ENCODE results near the gene GAPDH.
A peak's percentile ranks its signal among the peaks of the same experiment; 100 is the strongest.
"Not testable (repeated sequence)": the region's sequence is repeated elsewhere in the genome, so short reads cannot be mapped to it uniquely, and the experiment has no call there.

The GAPDH gene

GRCh38 chr12:6569312-6569711, 35.0 kb downstream of the GAPDH start:
- DNase-seq: no peak

- DNase-seq: no peak
Observed at GRCh38 chr12:6569786-6570185, 35.5 kb downstream of the GAPDH start.

GRCh38 chr12:6570264-6570887, 36.1 kb downstream of the GAPDH start:
- peak in 1 of 2 experiments; percentile 42 for DNase-seq

GRCh38 chr12:6573001-6573400, 38.7 kb downstream of the GAPDH start:
- no peak for DNase-seq

GRCh38 chr12:6574576-6575295, 40.4 kb downstream of the GAPDH start:
- DNase-seq: no peak

DNA sequence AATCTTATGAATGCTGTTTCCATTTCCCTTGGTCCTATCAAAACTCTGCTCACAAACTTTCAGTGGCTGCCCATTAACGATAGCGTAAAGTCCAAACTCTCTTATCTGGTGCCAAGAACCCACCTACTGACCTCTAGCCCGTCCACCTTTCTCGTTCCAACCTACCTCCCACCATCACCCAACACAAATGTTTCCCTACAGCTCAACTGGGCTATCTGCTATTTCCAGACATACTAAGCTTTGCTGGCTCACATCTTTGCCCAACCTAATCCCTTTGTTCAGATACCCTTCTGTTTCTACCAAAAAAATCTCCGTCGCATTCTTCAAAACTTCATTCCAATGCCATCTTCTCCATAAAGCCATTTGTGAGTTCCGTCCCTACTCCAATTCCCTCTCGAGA, 41.3 kb downstream of the GAPDH start:
- no peak for DNase-seq

DNA sequence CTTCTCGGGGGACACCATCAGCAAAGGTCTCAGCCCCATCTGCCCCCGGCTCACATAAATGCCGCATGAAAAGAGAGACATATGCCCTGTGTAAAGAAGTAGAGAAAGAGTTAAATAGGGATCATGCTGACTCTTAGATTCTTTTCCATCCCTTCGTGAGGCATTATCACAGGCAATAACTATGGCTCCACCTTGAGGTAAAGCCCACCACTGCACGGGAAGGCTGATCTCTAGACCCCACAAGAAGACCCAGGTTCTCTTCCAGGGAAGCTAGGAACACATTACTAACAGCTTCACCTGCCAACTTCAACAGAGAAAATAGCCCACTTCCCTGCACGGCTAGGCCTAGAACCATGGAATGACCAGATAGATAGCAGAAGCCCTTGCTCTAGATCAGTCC, 47.9 kb downstream of the GAPDH start:
- no peak for DNase-seq

DNA sequence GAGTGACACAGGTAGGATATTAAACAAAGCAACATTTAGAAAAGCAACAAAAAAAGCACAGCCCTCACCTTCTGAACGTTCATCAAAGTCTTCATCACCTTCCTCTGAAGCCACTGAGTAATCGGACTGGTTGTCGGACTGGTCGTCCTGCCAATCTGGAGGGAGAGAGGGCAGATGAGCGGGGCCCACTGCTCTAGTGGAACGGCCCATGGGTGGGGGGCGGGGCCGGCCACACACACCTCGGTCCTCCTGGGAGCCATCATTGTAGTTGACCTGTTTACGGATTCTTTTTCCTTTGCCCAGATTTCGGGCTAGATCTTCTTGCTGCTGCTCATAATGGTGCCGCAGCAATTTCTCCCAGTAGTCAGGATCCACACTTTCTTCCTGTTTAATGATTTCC, 48.6 kb downstream of the GAPDH start:
- no peak for DNase-seq

- DNase-seq: no peak
Observed at GRCh38 chr12:6584293-6584692, 50.0 kb downstream of the GAPDH start.

DNA sequence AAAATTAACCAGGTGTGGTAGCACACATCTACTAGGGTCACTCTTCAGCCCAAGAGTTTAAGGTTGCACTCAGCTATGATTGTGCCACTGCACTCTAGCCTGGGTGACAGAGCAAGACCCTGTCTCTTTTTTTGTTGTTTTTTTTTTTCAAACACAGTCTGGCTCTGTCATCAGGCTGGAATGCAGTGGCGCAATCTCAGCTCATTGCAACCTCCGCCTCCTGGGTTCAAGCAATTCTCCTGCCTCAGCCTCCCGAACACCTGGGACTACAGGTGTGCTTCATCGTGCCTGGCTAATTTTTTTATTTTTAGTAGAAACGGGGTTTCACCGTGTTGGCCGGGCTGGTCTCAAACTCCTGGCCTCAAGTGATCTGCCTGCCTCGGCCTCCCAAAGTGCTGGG, 52.3 kb downstream of the GAPDH start:
- DNase-seq: not testable (repeated sequence)

Measured in SW 1271 (cell line).